ENCODE data around the gene TIPIN.
"Not testable (repeated sequence)": the region's sequence is repeated elsewhere in the genome, so short reads cannot be mapped to it uniquely, and the experiment has no call there.

The TIPIN gene

DNA sequence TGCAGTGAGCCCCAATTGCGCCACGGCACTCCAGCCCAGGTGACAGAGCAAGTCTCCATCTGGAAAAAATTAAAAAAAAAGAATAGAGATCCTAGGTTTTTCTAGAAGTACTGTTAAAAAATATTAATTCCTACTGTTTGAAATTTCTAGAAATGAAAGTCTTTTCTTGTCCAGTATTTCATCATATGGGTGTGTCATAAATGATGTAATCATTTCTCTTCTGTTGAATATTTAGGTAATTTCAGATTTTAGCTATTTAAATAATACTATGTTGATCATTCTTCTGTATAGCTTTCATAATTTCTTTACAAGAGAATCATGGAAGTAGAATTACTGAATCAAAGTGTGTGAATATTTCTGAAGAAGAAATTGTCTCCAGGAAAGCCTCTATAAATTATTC lies 24.9 kb upstream of the TIPIN start:
- DNase-seq, result not testable (repeated sequence)

DNA sequence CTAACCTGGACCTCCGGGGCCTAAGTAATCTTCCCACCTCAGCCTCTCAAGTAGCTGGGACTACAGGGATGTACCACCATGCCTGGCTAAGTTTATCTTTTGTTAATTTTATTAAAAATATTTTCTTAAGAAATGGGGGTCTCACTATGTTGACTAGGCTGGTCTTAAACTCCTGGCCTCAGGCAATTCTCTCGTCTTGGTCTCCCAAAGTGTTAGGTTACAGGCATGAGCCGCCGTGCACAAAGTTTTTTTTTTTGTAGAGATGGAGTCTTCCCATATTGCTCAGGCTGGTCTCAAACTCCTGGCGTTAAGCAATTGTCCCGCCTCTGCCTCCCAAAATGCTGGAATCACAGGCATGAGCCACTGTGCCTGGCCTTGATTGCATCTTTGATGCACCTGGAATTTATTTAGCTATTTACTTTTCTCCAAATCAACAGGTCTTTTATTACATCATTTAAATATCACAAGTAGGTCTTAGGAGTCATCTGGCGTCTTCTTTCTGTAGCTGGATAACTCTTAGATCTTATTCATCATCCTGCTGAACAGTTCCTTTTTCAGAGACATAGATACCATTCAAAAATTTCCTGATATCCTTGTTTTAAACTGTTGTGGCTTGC lies 22.4 kb upstream of the TIPIN start:
- no peak for DNase-seq

DNA sequence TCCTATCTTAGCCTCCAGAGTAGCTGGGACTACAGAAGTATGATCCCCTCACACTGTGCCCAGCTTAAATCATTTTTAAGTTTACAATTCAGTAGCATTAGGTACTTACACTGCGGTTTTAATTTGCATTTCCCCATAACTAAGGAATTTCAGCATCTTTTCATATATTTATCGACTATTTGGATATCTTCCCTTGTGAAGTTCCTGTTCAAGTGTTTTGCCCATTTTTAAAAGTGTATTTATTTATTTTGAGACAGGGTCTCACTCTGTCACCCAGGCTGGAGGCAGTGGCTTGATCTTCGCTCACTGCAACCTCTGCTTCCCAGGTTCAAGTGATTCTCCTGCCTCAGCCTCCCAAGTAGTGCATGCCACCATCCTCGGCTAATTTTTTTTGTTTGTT lies 17.7 kb upstream of the TIPIN start:
- DNase-seq, result no peak

- no peak for DNase-seq
Observed at GRCh38 chr15:66369773-66370651, 13.5 kb upstream of the TIPIN start.

- no peak for DNase-seq
Observed at GRCh38 chr15:66364944-66365528, 8.6 kb upstream of the TIPIN start.

DNA sequence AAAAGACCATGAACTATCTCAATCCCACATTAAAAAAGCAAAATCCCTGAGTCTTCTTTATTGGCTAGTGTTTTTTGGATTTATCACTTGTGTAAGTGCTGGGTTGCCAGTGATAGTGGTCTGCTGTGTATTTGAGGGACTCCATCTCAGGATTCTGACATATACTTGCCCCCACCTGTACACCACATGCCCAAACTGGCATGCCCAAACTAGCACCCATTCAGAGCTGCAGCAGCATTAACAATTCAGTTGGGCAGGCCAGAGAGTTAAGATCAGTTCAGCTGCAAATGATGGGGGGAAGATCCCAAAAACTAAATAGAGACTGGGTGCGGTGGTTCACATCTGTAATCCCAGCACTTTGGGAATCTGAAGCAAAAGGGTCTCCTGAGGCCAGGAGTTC lies 6.3 kb upstream of the TIPIN start:
- DNase-seq, result no peak

DNA sequence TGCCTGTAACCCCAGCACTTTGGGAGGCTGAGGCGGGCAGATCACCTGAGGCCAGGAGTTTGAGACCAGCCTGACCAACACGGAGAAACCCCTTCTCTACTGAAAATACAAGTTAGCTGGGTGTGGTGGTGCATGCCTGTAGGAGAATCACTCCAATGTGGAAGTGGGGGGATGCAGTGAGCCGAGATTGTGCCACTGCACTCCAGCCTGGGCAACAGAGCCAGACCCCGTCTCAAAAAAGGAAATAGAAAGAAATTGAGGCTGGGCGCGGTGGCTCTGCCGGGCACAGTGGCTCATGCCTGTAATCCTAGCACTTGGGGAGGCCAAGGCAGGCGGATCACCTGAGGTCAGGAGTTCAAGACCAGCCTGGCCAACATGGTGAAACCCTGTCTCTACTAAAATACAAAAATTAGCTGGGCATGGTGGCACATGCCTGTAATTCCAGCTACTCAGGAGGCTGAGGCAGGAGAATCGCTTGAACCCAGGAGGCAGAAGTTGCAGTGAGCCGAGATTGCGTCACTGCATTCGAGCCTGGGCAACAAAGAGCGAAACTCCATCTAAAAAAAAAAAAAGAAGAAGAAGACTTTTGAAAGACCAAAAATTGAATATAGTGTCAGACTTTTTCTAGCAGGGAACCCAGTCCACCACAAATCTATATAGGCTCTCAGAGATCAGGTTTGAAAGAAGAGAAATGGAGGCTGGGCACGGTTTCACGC lies 5.4 kb upstream of the TIPIN start:
- DNase-seq, result not testable (repeated sequence)

DNA sequence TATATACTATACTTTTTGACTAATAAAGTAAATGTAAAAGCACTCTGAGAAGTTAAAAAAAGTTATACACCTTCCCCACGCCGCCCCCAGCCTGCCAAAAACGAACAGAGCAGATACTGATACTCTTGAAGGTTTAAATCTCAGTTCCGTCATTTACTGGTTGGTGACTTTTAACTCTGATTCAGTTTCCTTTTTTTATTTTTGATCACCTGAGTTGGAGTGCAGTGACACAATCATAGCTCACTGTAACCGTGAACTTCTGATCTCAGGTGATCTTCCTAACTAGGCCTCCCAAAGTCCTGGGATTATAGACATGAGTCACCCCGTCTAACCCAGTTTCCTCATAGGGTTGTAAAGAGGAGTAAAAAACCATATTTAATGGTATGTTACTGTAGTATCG lies 3.3 kb upstream of the TIPIN start:
- no peak for DNase-seq

DNA sequence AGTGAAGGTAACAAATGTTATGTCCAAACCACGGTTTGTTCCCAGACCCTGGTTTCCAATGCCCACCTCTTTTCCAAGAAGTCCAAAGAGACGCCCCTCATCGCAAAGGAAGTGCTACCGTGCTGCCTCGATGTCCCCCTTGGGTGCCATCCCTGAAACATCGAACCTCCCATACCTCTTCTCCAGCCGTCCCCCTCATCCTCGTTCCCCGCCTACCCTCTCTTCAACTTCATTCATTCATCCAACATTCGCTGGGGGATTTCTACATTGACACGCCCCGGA lies 467 bp downstream of the TIPIN start:
- DNase-seq, result no peak

DNA sequence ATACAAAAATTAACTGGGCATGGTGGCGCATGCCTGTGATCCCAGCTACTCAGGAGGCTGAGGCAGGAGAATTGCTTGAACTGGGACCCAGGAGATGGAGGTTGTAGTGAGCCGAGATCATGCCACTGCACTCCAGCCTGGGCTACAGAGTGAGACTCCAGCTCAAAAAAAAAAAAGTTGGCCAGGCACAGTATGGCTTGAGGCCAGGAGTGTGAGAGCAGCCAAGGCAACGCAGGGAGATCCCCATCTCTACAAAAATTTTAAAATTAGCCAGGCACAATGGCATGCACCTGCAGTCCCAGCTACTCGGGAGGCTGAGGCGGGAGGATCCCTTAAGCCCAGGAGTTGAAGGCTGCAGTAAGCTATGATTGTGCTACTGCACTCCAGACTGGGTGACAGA lies 8.0 kb downstream of the TIPIN start:
- DNase-seq, result not testable (repeated sequence)

DNA sequence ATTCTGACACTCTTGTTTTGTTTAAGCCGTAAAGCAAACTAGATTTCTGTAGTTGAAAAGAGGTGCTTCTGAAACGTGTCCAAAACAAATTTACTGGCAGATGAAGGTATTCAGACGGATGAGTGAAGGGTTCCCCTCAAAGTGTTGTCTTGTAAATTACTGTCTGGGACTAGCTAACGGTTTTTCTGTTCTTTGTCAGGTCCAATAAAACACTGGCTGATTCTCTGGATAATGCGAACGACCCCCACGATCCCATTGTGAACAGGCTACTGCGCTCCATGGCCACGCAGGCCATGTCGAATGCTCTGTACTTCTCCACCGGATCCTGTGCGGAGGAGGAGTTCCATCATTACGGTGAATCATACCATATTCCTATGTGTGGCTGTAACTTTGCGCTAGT lies 27.7 kb downstream of the TIPIN start:
- DNase-seq, result no peak

- DNase-seq, result no peak
Observed at GRCh38 chr15:66327736-66328135, 28.7 kb downstream of the TIPIN start.

DNA sequence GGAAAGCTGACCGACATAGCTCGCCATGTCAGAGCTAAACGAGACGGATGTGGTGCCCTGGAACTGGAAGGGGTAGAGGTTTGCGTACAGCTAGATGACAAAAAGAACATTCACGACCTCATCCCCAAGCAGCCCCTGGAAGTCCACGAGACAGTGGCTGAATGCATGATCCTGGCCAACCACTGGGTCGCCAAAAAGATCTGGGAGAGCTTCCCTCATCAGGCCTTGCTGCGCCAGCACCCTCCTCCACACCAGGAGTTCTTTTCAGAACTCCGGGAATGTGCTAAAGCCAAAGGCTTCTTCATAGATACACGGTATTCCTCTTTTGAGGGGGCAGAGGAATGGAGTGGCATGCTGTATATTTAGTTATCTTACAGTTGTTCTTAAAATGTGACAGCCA lies 30.4 kb downstream of the TIPIN start:
- DNase-seq, result no peak

DNA sequence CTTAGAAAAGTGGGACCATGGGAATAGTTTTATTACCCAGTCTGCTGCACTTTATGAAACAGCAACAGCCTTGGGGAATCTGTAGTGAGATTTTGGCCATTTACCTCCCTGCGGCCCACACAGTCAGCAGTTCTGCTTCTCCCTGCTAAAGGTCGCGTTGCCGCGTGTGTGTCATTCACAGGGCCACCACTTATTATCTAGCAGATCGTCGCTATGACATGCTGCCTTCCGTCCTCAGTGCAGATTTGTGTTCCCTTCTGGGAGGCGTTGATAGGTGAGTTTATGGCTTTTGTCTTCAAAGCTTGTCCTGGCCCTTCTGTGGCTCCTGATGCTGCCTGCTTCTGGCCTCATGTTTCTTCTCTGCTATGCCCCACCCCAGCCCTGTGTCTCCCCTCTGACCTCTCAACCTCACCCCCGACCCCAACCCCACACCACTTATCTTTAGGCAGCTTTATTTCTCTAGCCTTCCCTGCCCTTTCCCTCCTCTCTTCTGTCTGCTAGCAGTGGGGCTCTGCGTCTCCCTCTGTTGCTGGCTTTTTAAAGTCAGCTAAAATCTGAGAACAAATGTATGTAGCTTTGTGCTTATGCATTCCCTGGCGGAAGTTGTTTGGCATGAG lies 33.1 kb downstream of the TIPIN start:
- DNase-seq, result no peak

DNA sequence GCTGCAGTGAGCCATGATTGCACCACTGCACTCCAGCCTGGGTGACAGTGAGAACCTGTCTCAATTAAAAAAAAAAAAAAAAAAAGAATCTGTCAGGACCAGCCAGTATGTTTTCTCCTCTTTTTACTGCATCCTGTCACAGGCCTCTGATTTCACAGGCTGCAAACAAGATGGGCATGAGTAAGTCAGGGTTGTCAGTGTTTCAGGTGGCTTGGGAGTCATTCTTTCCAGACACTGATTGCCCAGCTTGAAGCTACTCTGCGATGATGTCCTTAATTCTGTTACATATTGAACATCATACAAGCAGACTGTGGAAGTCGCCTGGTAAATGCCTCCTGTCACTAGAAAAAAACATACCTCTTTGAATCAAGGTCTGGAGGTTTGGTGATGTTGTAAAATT lies 44.3 kb downstream of the TIPIN start:
- DNase-seq, result no peak

DNA sequence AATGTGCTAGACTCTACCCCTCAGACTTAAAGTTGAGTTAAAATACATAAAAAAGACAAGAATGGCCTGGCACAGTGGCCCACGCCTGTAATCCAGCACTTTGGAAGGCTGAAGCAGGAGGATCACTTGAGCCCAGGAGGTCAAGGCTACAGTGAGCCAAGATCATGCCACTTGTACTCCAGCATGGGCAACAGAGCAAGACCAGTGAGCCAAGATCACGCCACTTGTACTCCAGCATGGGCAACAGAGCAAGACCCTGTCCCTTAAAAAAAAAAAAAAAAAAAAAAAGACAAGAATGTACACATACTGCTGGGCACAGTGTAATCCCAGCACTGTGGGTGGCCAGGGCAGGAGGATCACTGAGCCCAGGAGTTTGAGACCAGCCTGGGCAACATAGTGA lies 45.7 kb downstream of the TIPIN start:
- no peak for DNase-seq

- DNase-seq, result no peak
Observed at GRCh38 chr15:66309828-66310227, 46.7 kb downstream of the TIPIN start.

GRCh38 chr15:66308531-66308930 lies 48.0 kb downstream of the TIPIN start:
- no peak for DNase-seq

- no peak for DNase-seq
Observed at GRCh38 chr15:66306381-66306780, 50.1 kb downstream of the TIPIN start.

GRCh38 chr15:66304425-66304824 lies 52.1 kb downstream of the TIPIN start:
- DNase-seq, result not testable (repeated sequence)

DNA sequence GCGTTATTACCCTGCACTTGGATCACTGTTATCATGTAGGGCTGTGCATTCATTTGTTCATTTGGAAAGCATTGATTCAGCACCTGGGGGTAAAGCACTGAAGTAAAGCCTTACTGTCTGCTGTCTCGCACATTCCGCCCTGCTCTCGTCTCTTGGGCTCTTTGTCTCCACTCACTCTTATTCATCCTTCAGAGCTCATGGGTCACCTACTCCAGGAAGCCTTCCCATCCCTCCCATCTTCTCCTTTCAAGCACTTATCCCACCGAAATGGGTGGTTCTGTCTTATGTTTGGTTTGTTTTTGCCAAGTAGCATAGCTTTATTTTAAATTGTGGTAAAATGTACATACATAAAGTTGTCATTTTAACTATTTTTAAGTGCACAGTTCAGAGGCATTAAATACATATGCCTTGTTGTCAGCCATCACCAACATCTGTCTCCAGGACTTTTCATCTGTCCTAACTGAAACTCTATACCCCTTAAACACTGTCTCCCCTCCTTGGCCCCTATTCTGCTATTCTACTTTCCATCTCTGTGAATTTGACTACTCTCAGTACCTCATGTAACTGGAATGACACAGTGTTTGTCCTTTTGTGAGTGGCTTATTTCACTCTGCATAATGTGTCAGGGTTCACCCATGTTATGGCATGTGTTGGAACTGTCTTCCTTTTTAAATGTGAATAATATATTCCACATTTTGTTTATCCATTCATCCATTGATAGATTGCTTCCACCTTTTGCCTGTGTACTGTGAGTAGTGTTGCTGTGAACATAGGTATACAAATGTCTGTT lies 53.8 kb downstream of the TIPIN start:
- DNase-seq, result no peak

GRCh38 chr15:66298803-66299251 lies 57.7 kb downstream of the TIPIN start:
- peak; percentile 10 for DNase-seq

All from fibroblast of skin of right biceps (primary cell).